Left forelimb (tissue), 1 donor: ENCODE results near the gene ZDHHC13.

Experiments
- DNase-seq: peaks from one replicate; pipeline ENCODE4 v3.0.0-alpha.2; 2018; ENCODE audit warnings: low spot score

The ZDHHC13 gene

GRCh38 chr11:19208959-19209546, 92.1 kb downstream of the ZDHHC13 start:
- DNase-seq: no peak

DNA sequence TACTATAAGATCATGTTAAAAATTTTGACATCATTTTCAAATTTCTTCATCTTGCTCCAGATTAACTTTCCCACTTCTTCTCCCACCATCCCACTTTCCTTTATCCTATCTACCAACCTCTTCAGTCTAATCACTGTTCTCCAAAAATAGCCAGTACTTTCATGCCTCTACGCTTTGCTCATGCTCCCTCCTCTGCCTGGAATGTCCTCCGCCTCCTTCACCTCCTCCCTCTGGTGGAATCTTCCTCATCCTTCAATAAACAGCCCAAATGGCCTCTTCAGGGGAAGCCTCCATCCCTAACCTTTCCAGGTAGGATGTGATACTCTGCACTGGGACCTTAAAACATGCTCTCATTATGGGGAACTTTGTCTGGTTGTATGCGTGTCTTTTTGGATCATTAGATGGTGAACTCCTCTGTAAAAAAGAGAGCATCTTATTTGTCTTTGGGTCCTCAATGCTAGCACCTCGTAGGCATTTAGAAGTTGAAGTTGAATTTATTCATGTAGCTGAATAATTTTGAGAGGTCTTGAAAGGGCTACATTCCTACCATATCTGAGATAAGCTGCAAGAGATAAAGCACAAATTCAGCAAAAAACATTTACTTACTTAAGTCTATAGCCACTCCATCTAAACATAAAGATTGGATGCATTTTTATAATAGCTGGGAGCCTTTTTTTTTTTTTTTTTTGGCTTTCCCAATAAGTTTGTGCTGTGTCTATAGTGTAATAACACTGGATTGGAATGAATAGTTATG, 92.8 kb downstream of the ZDHHC13 start:
- DNase-seq: no peak

GRCh38 chr11:19216021-19216420, 99.1 kb downstream of the ZDHHC13 start:
- no peak for DNase-seq

DNA sequence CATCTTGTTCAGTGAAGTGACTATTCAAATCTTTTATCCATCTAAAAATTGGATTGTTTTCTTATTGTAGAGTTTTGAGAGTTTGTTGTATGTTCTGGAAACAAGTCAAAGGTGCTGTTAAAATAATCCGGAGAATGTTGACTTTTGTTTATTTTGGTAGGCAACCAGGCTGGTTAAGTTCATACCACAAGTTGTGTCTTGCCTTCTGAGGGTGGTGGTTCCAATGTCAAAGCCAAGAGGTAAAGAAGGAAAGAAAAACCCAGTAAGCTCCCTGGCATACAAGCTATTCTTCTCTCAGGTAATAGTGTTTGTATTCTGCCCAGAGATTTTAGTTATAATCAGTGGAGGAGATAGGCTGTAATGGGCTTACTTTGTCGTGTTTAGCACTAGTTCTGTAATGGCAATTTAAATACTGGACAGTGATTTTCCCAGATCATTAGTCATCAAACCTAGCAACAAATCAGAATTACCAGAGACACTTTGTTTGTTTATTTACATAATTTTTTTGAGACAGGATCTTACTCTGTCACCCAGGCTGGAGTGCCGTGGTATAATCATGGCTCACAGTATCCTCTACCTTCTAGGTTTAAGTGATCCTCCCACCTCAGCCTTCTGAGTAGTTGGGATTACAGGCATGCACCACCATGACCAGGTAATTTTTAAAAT, 99.9 kb downstream of the ZDHHC13 start:
- no peak for DNase-seq

DNA sequence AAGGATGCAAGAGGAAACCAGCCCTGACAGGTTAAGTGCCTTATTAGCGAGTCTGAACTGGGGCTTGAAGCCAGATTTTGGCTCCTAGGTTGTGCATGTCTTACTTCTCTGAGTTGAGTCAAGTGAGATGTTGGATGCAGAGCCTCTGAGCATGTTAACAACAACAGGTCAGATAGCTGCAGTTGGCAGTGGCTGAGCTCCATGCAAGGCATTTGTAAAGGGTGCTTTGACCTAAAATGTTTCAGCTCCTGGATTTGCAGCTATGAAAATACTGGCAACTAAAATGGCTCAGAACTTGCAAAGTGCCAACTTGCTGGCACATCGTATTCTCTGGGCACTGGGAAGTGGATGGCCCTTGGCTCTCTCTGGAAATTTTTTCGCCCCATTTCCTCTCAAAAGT, 101.2 kb downstream of the ZDHHC13 start:
- no peak for DNase-seq

- DNase-seq: peak; percentile 76
These were observed 102.0 kb downstream of the ZDHHC13 start for GRCh38 chr11:19218786-19219460.

- DNase-seq: no peak
These were observed 104.1 kb downstream of the ZDHHC13 start for GRCh38 chr11:19220903-19221724.

- no peak for DNase-seq
These were observed 108.2 kb downstream of the ZDHHC13 start for GRCh38 chr11:19225123-19225522.

- no peak for DNase-seq
These were observed 108.6 kb downstream of the ZDHHC13 start for GRCh38 chr11:19225581-19225980.
